GM13976 (cell line): Measurements from ENCODE around the gene TBC1D19.

ENCODE experiments used
- DNase-seq: peaks from one replicate; pipeline ENCODE4 v3.0.0; 2012; ENCODE audit warnings: low spot score
- CTCF ChIP-seq: IDR thresholded peaks from 2 replicates; pipeline ENCODE4 v1.5.1; 2012; ENCODE audit warnings: borderline replicate concordance, mild to moderate bottlenecking; ENCODE audit not compliant: insufficient read depth; ENCODE audit errors: extremely low read depth, missing control alignments, control extremely low read depth
- in situ Hi-C: fragments of 300-500 bp; cut with MboI; formaldehyde crosslinking; loops from one replicate; pipeline ENCODE4 v1.12.0; 2022; ENCODE audit warnings: low sequenced_read_pairs, mixed read lengths, inconsistent platforms; ENCODE audit not compliant: unreplicated experiment

The TBC1D19 gene

GRCh38 chr4:26713563-26714151 is 129.8 kb downstream of the TBC1D19 start:
- in situ Hi-C loops: loop anchor here (25.0 kb wide), 1 partner anchor 251 kb away; no protein-coding TSS in a partner anchor
- TF ChIP-seq CTCF: no peak
- no peak for DNase-seq

GRCh38 chr4:26715636-26716242 is 131.9 kb downstream of the TBC1D19 start:
- in situ Hi-C loops: loop anchor here (25.0 kb wide), 1 partner anchor 253 kb away; no protein-coding TSS in a partner anchor
- DNase-seq: no peak
- no peak for TF ChIP-seq CTCF

GRCh38 chr4:26717332-26717731 is 133.4 kb downstream of the TBC1D19 start:
- TF ChIP-seq CTCF: no peak
- in situ Hi-C loops: loop anchor here (25.0 kb wide), 1 partner anchor 255 kb away; no protein-coding TSS in a partner anchor
- DNase-seq: no peak

- TF ChIP-seq CTCF: no peak
- in situ Hi-C loops: loop anchor here (25.0 kb wide), 1 partner anchor 258 kb away; no protein-coding TSS in a partner anchor
- no peak for DNase-seq
These were observed 136.2 kb downstream of the TBC1D19 start for GRCh38 chr4:26719954-26720552.

GRCh38 chr4:26721685-26722084 is 137.8 kb downstream of the TBC1D19 start:
- TF ChIP-seq CTCF: no peak
- in situ Hi-C loops: loop anchor here (25.0 kb wide), 1 partner anchor 259 kb away; no protein-coding TSS in a partner anchor
- no peak for DNase-seq

GRCh38 chr4:26723216-26723615 is 139.3 kb downstream of the TBC1D19 start:
- peak; percentile 12 for DNase-seq
- no peak for TF ChIP-seq CTCF
- in situ Hi-C loops: loop anchor here (25.0 kb wide), 1 partner anchor 261 kb away; no protein-coding TSS in a partner anchor
